ENCODE measurements around the gene IGF2BP1.

The IGF2BP1 gene

GRCh38 chr17:48997103-48997826 lies at the start of gene IGF2BP1:
IGF2BP1 (plus strand) TSS chr17:48997385; CDS start chr17:48997746, 361 bp downstream.
- DNase-seq (ENCODE audit: low read depth), result peak; percentile 50

- DNase-seq (ENCODE audit: low read depth), result no peak
Observed at GRCh38 chr17:48951572-48951971, 45.6 kb upstream of the IGF2BP1 start.

GRCh38 chr17:48952904-48953303 lies 44.3 kb upstream of the IGF2BP1 start:
- no peak for DNase-seq (ENCODE audit: low read depth)

GRCh38 chr17:48954300-48954755 lies 42.9 kb upstream of the IGF2BP1 start:
- peak; percentile 45 for DNase-seq (ENCODE audit: low read depth)

- DNase-seq (ENCODE audit: low read depth), result no peak
Observed at GRCh38 chr17:48960834-48961515, 36.2 kb upstream of the IGF2BP1 start.

- DNase-seq (ENCODE audit: low read depth), result no peak
Observed at GRCh38 chr17:48961516-48962233, 35.5 kb upstream of the IGF2BP1 start.

GRCh38 chr17:48970224-48970623 lies 27.0 kb upstream of the IGF2BP1 start:
- DNase-seq (ENCODE audit: low read depth), result no peak

- DNase-seq (ENCODE audit: low read depth), result no peak
Observed at GRCh38 chr17:48970865-48971687, 26.1 kb upstream of the IGF2BP1 start.

- DNase-seq (ENCODE audit: low read depth), result no peak
Observed at GRCh38 chr17:48972749-48973097, 24.5 kb upstream of the IGF2BP1 start.

- no peak for DNase-seq (ENCODE audit: low read depth)
Observed at GRCh38 chr17:48973806-48974205, 23.4 kb upstream of the IGF2BP1 start.

- DNase-seq (ENCODE audit: low read depth), result no peak
Observed at GRCh38 chr17:48981927-48982539, 15.2 kb upstream of the IGF2BP1 start.

GRCh38 chr17:48985436-48986245 lies 11.5 kb upstream of the IGF2BP1 start:
- no peak for DNase-seq (ENCODE audit: low read depth)

GRCh38 chr17:48989100-48989499 lies 8.1 kb upstream of the IGF2BP1 start:
- DNase-seq (ENCODE audit: low read depth), result no peak

- no peak for DNase-seq (ENCODE audit: low read depth)
Observed at GRCh38 chr17:48990882-48991357, 6.3 kb upstream of the IGF2BP1 start.

GRCh38 chr17:48992444-48992843 lies 4.7 kb upstream of the IGF2BP1 start:
- DNase-seq (ENCODE audit: low read depth), result no peak

- DNase-seq (ENCODE audit: low read depth), result no peak
Observed at GRCh38 chr17:48993305-48993704, 3.9 kb upstream of the IGF2BP1 start.

GRCh38 chr17:48993951-48994350 lies 3.2 kb upstream of the IGF2BP1 start:
- DNase-seq (ENCODE audit: low read depth), result no peak

- no peak for DNase-seq (ENCODE audit: low read depth)
Observed at GRCh38 chr17:48994549-48995303, 2.5 kb upstream of the IGF2BP1 start.

GRCh38 chr17:48995304-48995973 lies 1.7 kb upstream of the IGF2BP1 start:
- DNase-seq (ENCODE audit: low read depth), result no peak

Measured in fibroblast of gingiva (primary cell).